Suprapubic skin (tissue), 3 donors: ENCODE measurements around the gene NFE2.

Experiments
- POLR2AphosphoS5 ChIP-seq, 3 donors: sonication (generic); formaldehyde crosslinking; IDR thresholded peaks; one replicate each; pipeline ENCODE4 v1.6.1; 2017; ENCODE audit warnings: antibody characterized with exemption in 3 of 3
- TF ChIP-seq, protein P1 (sequence below), 2 donors: fragments of 200-600 bp in 1 of 2; fragments of 450-650 bp in 1 of 2; sonication (generic) in 1 of 2; IDR thresholded peaks; one replicate each; pipeline ENCODE4 v1.5.1; 2016 to 2019; ENCODE audit warnings: antibody characterized with exemption in 2 of 2, mild to moderate bottlenecking in 1 of 2, moderate library complexity in 1 of 2

DNA sequence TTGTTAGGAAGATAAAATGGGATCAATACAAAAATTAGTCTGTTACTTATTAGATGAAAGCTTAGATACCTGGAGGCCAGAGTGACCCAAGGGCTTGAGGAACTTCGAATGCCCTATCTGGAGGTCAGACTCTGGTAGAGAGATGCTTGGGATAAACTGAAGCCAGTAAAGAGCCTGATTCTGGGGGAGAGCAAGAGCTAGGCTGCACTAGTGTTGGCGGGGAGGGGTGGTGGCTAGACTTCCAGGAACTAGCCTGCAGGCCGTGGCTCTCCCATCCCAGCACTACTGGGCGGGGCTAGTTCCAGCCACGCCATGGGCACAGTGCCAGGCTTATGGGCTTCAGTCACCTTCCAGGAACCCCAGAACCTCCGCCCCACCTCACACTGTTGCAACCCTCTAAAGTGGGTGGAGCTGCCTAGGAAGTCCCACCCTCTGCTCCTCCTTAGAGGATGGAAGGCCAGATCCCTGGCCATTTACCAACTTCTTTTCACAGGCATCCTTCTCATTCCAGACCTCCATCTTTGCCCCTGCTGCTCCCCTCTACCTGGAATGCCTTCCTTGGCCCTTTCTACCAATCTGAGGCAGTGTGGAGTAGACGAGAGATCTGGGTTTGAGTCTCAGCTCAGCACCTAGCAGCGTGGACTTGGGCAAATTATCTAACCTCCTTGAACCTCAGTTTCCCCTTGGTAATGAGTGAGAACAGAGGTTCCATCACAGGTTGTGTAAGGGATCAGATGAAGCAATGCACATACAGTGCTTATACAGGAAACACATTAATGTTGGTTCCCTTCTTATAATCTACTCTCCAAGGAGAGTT, 6.3 kb upstream of the NFE2 start:
- TF ChIP-seq, protein P1, sequence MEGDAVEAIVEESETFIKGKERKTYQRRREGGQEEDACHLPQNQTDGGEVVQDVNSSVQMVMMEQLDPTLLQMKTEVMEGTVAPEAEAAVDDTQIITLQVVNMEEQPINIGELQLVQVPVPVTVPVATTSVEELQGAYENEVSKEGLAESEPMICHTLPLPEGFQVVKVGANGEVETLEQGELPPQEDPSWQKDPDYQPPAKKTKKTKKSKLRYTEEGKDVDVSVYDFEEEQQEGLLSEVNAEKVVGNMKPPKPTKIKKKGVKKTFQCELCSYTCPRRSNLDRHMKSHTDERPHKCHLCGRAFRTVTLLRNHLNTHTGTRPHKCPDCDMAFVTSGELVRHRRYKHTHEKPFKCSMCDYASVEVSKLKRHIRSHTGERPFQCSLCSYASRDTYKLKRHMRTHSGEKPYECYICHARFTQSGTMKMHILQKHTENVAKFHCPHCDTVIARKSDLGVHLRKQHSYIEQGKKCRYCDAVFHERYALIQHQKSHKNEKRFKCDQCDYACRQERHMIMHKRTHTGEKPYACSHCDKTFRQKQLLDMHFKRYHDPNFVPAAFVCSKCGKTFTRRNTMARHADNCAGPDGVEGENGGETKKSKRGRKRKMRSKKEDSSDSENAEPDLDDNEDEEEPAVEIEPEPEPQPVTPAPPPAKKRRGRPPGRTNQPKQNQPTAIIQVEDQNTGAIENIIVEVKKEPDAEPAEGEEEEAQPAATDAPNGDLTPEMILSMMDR (IDR thresholded peaks at IDR 0.05), result no peak
- TF ChIP-seq POLR2AphosphoS5 (IDR thresholded peaks at IDR 0.05), result no peak
